Measurements from ENCODE around the gene SLC28A1.

DNA sequence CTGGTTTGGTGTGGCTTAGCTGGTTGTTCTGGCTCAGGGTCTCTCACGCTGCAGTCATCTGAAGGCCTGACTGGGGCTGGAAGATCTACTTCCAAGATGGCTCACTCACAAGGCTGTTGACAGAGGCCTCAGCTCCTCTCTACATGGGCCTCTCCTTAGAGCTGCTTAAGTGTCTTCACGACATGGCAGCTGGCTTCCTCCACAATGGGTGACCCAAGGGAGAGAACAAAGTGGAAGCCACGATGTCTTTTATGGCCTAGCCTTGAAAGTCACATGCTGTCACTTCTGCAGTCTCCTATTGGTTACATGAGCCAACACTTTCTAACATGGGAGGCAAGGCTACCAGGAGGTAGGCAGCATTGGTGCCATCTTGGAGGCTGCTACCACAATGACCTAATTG, 83.8 kb downstream of the SLC28A1 start:
- TF ChIP-seq, protein P1, sequence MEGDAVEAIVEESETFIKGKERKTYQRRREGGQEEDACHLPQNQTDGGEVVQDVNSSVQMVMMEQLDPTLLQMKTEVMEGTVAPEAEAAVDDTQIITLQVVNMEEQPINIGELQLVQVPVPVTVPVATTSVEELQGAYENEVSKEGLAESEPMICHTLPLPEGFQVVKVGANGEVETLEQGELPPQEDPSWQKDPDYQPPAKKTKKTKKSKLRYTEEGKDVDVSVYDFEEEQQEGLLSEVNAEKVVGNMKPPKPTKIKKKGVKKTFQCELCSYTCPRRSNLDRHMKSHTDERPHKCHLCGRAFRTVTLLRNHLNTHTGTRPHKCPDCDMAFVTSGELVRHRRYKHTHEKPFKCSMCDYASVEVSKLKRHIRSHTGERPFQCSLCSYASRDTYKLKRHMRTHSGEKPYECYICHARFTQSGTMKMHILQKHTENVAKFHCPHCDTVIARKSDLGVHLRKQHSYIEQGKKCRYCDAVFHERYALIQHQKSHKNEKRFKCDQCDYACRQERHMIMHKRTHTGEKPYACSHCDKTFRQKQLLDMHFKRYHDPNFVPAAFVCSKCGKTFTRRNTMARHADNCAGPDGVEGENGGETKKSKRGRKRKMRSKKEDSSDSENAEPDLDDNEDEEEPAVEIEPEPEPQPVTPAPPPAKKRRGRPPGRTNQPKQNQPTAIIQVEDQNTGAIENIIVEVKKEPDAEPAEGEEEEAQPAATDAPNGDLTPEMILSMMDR (IDR thresholded peaks at IDR 0.05): no peak
- TF ChIP-seq NFIC (IDR thresholded peaks at IDR 0.05; ENCODE audit: borderline replicate concordance) (no peak), YY1 (IDR thresholded peaks at IDR 0.05; ENCODE audit: low read depth) (no peak), TEAD4 (IDR thresholded peaks at IDR 0.05; ENCODE audit: borderline replicate concordance, insufficient read depth) (no peak), POLR2AphosphoS5 (IDR thresholded peaks at IDR 0.05; ENCODE audit: low read depth, low read length) (no peak), EZH2phosphoT487 (IDR thresholded peaks at IDR 0.05; ENCODE audit: borderline replicate concordance, low read depth) (no peak)
- TF ChIP-seq, protein P2, sequence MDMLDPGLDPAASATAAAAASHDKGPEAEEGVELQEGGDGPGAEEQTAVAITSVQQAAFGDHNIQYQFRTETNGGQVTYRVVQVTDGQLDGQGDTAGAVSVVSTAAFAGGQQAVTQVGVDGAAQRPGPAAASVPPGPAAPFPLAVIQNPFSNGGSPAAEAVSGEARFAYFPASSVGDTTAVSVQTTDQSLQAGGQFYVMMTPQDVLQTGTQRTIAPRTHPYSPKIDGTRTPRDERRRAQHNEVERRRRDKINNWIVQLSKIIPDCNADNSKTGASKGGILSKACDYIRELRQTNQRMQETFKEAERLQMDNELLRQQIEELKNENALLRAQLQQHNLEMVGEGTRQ (IDR thresholded peaks at IDR 0.05; ENCODE audit: borderline replicate concordance, low read depth, low read length): no peak

Measured in SK-N-SH (cell line).